HG03460 (cell line): ENCODE measurements around the gene TMEM52B.
A peak's percentile ranks its signal among the peaks of the same experiment; 100 is the strongest.
"Not testable (repeated sequence)": the region's sequence is repeated elsewhere in the genome, so short reads cannot be mapped to it uniquely, and the experiment has no call there.

Experiments
- ATAC-seq: cut with Tn5 transposase; IDR thresholded peaks from one replicate; pipeline ENCODE4 v1.9.1; 2021; ENCODE audit not compliant: unreplicated experiment

TMEM52B gene

DNA sequence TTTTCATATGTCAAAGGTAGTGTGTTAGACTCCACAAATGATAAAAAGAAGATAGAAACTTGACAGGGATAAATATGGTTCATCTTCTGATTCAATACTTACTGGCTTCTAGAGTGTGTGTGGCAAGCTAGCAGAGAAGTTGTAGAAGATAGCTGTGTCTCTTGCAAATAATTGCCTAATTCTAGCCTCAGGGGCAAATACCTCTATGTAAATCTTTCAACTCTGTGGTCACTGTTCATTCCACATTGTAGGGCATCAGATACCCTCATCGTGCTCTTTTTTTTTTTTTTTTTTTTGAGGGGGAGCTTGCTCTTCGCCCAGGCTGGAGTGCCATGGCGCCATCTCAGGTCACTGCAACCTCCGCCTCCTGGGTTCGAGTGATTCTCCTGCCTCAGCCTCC lies 8.6 kb upstream of the TMEM52B start:
- no peak for ATAC-seq

DNA sequence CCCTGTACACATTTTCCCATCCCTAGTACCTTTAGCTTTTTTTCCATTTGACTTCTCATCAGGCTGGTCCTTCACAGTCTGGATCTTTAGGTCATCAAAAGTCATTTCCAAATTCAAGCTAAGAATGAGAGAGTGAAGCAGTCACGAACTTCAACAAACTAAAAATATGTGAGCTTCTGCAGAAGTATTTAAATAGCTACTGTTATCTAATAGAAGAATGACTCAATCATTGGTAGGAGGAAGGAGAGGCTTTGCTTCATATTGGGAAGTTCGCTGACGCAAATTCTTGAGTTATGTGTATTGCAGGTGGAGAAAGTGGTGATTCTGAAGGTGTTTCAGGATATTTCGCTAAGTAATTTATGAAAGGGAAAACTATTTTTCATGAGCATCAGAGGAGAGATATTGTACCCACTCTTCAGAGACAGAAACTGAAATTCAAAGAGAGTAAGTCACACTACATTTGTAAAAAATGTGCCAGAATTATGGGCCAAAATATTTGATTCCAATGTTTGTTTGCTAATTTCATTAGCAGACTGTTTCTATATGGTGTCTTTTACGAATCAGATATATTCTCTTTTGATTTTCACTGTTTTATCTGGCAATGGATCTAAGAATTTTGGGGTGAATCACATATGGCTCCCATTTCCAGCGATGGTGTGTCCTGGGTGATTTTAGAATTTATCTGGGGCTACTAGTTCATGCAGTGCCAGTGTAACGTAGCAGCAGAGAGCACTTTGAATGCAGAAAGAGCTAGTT lies 6.7 kb upstream of the TMEM52B start, which contains the start of gene OLR1:
OLR1 (minus strand) TSS at position 160 of the 756 bp plus-strand sequence; CDS start at position 105, 55 bp downstream.
- ATAC-seq, result no peak

DNA sequence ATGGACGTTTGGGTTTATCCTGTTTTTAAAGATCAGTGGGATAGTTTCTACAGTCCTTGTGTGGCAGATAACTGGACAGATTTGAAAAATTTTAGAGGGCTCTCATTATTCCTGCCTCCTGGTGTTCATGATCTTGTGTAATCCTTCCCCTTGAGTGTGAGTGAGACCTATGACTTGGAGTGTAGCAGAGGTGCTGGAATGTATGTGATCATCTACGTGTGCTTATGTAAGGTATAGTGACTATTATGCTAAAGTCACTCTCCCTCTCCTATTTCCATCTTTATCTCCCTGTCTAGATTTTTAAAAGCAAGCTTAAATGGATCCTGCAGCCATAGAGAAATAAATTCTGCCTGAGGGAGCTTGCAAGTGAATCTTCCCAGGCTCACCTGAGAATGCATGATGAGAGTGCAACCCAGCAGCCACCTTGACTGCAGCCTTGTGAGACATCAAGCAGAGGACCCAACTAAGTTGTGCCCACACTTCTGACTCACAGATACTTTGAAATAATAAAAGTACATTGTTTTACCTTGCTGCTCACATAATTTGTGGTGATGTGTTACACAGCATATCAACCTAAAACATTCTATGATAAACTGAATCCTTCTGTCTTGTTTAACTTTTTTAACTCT lies 3.7 kb upstream of the TMEM52B start:
- no peak for ATAC-seq

DNA sequence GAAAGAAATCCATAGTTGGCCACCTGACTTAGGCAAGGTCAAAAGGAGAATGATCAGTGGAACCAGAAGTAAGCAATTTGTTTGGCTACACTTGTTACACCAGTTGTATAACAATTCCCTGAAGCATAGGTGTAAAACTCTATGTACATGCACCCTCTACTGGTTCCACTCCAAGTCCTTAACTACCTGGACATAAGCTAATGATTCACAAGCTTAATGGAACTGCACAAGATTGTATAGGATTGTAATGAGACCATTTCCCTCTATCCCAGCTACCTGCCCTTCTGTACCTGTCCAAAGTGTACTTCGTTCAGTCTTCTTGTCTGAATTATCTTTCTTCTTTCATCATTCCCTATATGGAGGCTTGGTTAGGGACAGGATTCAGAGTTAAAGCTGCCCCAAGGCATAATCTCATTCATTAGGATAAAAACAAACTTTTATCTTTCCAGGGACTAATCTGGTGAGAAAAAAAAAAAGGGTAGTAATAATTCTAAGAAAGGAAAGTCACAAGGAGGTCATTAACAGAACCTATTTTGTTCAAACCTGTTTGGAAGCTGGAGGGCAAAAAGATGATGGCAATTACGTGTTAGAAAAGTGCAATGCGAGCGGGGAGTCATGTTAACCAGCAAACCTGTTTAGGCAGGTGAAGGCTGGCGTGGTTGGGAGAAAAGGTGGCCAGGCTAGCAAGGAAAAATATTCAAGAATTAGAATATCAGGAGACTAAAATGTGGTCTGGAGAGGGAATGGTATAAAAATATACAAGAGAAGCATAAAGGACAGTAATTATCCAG lies 2.8 kb upstream of the TMEM52B start:
- ATAC-seq, result no peak

- ATAC-seq, result no peak
These were observed 947 bp downstream of the TMEM52B start for GRCh38 chr12:10179776-10180181.

DNA sequence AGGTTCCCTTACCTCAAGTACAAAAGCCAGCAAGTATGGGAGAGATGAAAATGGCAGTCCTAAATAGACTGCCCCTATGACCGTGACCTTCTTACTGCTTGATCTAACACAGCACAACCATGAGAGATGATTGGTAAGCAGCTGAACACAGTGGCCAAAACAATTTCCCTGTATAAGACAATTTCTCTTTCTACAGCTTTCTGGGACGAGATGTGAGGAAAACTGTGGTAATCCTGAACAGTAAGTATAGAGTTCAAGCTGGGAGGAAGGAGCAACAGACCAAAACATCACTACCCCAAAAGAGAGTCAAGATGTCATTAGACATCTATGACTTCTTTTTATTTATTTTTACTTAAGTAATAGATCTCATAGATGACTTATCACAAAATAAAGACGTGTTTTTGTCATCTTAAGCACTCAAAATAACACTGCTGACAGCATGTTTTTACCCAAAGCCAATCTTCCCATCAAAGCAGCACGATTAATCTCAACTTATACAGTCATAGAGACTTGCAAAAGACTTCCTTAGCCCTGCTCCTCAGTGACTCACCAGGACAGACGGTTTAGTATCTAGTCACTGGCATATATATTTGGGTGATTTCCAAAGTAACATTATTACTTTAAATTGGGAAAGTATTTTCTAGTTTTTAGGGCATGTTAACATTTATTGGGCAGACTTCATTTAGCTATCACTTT lies 3.7 kb downstream of the TMEM52B start:
- ATAC-seq, result no peak

DNA sequence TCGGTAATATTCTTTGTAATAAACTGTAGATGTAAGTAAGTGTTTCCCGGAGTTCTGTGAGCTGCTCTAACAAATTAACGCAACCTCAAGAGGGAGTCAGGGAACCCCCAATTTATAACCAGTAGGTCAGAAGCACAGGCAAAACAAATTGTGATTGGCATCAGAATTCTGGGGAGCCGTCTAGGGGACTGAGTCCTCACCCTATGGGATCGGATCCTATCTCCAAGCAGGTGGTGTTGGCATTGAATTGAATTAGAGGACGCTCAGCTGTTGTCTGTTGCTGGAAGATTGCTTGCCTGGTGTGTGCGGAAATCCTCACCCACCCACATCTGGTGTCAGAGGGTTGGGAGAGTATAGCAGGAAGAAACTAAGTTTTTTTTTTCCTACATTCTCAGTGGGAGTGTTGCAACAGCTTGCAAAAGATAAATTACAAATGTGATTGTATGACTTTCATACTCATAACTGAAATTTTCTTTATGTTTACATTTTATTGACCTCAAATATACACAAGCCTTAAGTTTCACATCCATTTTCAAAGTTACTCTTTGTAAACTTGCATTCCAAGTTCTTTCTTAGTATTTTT lies 5.5 kb downstream of the TMEM52B start:
- no peak for ATAC-seq

DNA sequence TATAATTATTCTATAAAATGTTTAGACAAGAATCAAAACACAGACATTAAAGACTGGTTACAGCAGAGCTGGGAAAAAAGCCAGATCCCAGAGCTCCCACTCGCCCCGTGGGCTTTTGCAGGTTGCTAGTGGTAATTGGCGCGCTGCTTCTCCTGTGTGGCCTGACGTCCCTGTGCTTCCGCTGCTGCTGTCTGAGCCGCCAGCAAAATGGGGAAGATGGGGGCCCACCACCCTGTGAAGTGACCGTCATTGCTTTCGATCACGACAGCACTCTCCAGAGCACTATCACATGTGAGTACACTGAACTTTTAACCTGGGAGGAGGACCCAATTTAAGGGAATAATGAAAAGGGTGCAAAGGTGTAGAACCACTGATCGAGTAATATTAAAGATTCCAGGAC lies 7.5 kb downstream of the TMEM52B start:
- ATAC-seq, result no peak

DNA sequence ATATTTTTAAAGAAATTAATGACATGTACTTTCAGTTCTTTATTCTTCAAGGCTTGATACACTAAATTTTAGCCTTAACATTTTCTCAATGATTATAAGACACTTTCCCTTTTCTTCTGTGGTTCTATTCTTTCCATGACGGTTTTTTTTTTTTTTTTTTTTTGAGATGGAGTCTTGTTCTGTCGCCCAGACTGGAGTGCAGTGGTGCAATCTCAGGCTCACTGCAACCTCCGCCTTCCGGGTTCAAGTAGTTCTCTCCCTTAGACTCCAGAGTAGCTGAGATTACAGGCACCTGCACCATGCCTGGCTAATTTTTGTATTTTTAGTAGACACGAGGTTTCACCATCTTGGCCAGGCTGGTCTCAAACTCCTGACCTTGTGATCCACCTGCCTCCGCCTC lies 8.1 kb downstream of the TMEM52B start:
- ATAC-seq, result not testable (repeated sequence)

GRCh38 chr12:10189653-10190052 lies 10.8 kb downstream of the TMEM52B start:
- ATAC-seq, result no peak

DNA sequence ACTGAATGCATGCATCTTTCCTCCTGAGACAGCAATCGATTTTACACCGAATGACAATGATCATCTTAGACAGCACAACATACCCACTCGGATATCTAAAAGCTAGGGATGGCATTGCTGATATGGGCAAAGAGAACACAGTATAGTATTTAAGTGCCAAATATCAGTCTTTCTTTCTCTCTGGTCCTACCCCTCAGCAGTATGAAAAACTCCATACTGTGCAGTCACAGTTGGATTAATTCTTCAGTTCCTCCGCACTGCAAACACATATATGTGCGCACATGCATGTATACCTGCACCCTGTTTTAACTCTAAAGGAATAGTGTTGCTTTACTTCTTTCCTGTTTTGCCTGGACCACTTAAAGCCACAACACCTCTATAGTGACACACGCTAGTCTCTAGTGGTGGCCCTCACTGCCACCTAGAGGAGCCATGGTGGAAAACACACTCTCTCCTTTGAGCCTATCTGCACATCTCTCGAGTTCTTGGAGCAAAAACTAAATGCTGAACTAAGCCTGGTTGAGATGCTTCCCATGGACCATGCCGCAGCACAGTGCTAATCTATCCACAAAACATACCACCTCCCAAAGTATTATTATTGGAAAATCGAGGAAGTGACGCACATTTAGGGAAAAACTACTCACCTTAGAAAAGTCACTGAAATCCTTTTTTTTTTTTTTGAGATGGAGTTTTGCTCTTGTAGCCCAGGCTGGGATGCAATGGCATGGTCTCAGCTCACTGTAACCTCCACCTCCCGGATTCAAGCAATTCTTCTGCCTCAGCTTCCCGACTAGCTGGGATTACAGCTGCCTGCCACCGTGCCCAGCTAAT lies 11.9 kb downstream of the TMEM52B start:
- ATAC-seq, result peak; percentile 80

GRCh38 chr12:10191865-10192264 lies 13.0 kb downstream of the TMEM52B start:
- no peak for ATAC-seq

DNA sequence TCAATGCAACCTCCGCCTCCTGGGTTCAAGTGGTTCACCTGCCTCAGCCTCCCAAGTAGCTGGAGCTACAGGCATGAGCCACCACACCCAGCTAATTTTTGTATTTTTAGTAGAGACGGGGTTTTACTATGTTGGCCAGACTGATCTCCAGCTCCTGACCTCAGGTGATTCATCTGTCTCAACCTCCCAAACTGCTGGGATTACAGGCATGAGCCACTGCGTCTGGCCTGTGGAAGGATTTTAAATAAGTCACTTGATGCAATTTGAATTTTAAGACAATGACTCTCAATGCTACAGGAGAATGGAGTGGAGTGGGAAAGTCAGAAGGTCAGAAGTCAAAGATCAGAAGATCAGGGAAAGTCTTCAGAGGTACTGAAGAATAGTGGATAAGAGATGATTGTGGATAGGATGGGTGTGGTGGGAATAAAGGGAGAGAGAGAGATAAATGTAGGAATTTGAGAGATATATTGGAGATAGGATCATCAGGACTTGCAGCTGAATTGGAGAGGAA lies 15.4 kb downstream of the TMEM52B start:
- no peak for ATAC-seq

DNA sequence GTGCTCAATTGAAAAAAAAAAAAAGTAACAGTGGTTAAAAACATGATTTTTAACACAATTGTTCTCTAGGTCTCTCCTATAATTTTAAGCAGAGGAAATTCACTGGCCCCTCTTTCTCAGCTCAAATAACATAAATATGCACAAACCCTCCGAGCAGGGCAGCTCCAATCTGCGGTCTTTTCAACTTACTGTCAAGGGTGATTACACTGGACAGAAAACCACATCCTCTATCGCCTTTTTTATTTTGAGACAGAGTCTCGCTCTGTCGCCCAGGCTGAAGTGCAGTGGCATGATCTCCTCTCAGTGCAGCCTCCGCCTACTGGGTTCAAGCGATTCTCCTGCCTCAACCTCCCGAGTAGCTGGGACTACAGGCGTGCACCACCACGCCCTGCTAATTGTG lies 17.4 kb downstream of the TMEM52B start:
- peak; percentile 94 for ATAC-seq

GRCh38 chr12:10197879-10198278 lies 19.0 kb downstream of the TMEM52B start:
- ATAC-seq, result no peak

DNA sequence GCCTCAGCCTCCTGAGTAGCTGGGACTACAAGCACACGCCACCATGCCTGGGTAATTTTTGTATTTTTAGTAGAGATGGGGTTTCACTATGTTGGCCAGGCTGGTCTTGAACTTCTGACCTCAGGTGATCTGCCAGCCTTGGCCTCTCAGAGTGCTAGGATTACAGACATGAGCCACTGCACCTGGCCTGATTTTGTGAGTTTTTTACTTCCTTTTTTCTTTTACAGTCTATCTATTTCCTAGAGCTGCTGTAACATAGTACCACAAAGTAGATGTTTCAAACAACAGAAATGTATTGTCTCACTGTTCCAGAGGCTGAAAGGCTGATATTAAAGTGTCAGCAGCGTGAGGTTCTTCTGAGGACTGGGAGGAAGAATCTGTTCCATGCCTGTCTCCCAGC lies 25.7 kb downstream of the TMEM52B start:
- ATAC-seq, result not testable (repeated sequence)

DNA sequence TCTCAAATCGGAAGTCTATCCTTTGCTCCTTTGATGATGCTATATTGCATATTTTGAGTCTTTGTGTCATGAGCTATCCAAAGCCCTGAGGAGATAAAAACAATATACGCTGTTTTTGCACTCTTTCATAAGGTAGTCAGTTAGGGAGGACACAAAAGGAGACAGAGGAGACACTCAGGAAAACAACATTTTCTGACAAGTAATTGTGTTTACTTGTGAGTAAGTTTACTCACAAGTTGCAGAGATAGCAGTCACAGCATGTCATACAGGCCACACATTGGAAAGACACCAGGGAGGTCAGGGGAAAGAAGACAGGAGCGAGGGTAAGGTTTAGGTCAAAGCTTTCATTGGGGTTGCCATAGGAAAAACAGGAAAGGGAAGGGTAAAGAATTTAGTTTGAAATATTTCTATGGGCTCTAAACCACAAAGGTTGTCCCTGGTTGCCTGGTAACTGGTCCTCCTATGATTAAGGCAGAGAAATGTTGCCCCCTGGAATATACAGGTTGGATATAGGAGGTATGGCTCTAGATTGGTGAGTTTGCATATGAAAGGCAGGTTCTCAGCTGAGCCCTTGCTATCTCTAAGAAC lies 26.5 kb downstream of the TMEM52B start:
- ATAC-seq, result no peak

- no peak for ATAC-seq
These were observed 28.3 kb downstream of the TMEM52B start for GRCh38 chr12:10207136-10207535.

DNA sequence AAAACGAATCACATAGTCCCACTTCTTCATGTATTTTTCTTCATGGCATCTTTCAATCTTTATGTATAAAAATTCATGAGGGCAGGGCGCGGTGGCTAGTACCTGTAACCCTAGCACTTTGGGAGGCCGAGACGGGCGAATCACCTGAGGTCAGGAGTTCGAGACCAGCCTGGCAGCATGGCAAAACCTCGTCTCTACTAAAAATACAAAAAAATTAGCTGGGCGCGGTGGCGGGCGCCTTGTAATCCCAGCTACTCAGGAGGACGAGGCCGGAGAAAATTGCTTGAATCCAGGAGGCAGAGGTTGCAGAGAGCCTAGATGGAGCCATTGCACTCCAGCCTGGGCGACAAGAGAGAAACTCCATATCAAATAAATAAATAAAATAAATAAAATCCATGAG lies 31.4 kb downstream of the TMEM52B start:
- no peak for ATAC-seq
